GM21515 (cell line): ENCODE results near the gene RNASE3.
"Not testable (repeated sequence)": the region's sequence is repeated elsewhere in the genome, so short reads cannot be mapped to it uniquely, and the experiment has no call there.

ENCODE experiments used
- ATAC-seq: cut with Tn5 transposase; IDR thresholded peaks from one replicate; pipeline ENCODE4 v1.9.1; 2021; ENCODE audit not compliant: unreplicated experiment

Gene RNASE3

DNA sequence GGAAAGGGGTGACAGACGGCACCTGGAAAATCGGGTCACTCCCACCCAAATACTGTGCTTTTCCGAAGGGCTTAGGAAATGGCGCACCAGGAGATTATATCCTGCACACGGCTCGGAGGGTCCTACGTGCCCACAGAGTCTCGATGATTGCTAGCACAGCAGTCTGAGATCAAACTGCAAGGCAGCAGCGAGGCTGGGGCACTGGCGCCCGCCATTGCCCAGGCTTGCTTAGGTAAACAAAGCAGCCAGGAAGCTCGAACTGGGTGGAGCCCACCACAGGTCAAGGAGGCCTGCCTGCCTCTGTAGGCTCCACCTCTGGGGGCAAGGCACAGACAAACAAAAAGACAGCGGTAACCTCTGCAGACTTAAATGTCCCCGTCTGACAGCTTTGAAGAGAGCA is 19.6 kb downstream of the RNASE3 start:
- ATAC-seq: not testable (repeated sequence)

DNA sequence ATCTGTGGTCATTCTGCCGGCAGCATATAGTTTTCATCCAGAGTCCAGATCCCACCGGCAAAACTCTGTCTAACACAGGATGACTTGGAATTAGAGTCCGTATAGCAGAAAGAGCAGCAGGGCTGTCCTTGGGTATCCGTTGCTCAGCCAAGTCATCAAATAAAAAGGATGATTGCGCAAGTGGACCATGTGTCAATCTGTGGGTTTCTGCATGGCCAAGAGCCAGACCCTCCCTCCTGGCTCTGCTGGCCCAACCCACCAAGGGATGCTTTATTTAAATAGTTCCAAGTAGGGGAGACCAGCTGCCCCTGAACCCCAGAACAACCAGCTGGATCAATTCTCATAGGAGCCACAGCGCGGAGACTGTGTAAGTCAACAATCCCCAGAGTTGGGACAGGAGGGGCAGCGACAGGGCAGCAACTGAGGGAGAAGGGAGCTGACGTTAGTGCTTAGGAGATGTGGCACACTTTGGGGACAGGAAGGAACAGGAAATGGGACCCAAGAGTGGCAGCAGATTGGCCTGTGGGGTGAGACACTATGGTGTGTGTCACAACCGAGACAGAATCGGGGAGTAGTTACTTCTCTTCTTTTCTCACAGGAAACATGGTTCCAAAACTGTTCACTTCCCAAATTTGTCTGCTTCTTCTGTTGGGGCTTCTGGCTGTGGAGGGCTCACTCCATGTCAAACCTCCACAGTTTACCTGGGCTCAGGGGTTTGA is 28.0 kb downstream of the RNASE3 start:
- not testable (repeated sequence) for ATAC-seq

DNA sequence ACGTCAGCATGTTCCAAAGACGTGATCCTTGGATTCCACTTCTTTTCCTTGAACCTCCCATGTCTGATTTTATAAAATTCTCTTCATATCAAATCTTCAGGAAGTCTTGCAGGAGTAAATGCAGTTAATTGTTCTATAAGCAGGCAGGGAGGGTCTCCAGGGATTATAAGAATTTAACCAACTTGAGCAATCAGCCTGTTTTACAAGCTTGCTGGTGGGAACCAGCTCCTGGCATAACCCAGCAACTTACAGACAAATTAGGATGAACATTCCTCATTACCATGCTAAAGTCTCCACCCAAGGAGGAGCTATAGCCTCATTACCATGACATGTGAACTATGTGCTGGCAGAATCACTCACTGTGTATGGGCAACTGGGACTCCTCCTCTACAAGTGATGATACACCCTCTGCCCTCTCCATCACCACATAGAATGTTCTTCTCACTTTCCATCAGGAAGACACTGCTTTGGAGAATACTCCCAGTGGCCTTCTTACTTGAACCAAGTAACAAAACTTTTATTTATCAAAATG is 32.6 kb downstream of the RNASE3 start:
- ATAC-seq: not testable (repeated sequence)

DNA sequence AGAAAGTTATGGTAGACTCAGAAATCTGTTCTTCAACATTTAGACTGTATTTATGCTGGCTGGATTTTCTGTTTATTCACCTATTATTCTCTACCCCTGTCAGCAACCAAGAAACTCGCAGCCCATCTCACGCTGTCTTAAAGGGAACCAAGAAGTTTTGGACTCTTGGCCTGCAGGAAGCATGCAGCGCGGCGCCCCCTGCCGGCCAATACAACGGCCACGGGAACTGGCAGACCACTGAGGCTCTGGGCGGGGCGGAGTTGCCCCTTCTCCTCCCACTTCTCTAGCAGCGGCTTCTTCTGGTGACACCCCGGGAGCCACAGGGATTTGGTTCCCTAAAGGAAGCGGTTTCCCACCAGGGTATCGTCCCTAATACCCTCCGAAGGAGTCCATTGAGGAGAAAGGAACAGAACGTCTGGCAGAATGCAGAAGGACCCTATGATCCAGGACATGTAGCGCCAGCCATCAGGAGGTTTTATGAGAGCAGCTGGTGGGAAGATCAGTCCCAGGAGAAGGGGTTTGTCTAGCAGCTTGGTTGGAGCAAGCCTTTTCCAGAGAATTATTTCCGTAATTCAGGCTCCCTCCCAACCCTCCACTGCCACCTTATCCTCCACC is 43.1 kb downstream of the RNASE3 start:
- ATAC-seq: no peak

DNA sequence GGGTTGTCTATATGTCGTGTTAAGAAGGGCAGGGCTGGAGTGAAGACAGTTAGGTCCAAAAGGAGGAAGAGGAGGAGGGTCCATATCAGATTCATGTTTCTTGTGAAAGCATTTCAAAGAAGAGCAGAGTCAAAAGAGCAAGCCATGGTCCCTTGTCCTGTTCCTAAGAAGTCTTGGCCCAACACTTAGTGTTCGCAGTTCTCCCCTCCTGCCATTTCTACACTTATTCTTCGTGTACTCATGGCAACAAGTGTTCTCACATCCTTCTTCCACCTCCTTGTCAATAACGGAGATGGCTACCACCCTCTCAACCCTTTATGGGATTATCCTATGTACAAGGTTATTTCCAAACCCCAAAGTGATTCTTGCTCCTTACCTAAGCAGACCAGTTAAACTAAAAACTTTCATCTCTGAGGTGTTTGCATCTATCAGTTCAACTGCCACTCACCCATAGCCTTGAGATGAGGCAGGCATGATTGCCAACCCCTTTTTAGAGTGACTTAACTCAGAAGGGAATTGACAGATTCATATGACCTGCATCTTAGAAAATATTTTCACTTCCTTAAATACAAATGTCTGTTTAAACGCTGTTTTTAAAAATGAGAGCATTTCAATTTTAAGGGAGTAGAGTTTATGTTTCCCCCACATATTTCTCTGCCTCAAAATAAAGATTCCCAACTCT is 44.3 kb downstream of the RNASE3 start:
- ATAC-seq: no peak
